NB4 (cell line): ENCODE measurements around the gene MSI2.

ENCODE experiments used
- DNase-seq: peaks from one replicate; pipeline ENCODE4 v3.0.0; 2010; ENCODE audit warnings: low read depth
- H3K4me3 ChIP-seq: one replicate; pipeline ENCODE4 v1.5.1; 2011; ENCODE audit warnings: mild to moderate bottlenecking, low read depth, low read length, moderate library complexity
- CTCF ChIP-seq: IDR thresholded peaks from one replicate; pipeline ENCODE4 v1.5.1; 2012; ENCODE audit warnings: low read depth, low read length
- MAX ChIP-seq: IDR thresholded peaks from 2 replicates; pipeline ENCODE4 v1.6.1; 2011; ENCODE audit warnings: low read depth, low read length
- MYC ChIP-seq: IDR thresholded peaks from 2 replicates; pipeline ENCODE4 v1.6.1; 2011; ENCODE audit warnings: low read depth, low read length
- POLR2A ChIP-seq: IDR thresholded peaks from 2 replicates; pipeline ENCODE4 v1.6.1; 2011; ENCODE audit warnings: mild to moderate bottlenecking; ENCODE audit not compliant: insufficient read length; ENCODE audit errors: extremely low read depth

Gene MSI2

GRCh38 chr17:57720386-57721035 lies 464.2 kb downstream of the MSI2 start:
- TF ChIP-seq MAX (no peak), MYC (no peak), CTCF (no peak), POLR2A (no peak)
- no peak for DNase-seq
- H3K4me3 ChIP-seq = no peak overlapping the region

- no peak for DNase-seq
- TF ChIP-seq MYC (no peak), POLR2A (no peak), MAX (no peak), CTCF (no peak)
- H3K4me3 ChIP-seq = no peak overlapping the region
Observed at GRCh38 chr17:57721967-57722703, 465.8 kb downstream of the MSI2 start.

GRCh38 chr17:57722704-57723043 lies 466.4 kb downstream of the MSI2 start:
- TF ChIP-seq CTCF (no peak), MYC (no peak), POLR2A (no peak), MAX (no peak)
- DNase-seq = no peak
- H3K4me3 ChIP-seq = no peak overlapping the region

- no peak for DNase-seq
- no peak overlapping the region for H3K4me3 ChIP-seq
- no peak for TF ChIP-seq MAX
- TF ChIP-seq MYC = no peak
- TF ChIP-seq CTCF = no peak
- TF ChIP-seq POLR2A = no peak
Observed at GRCh38 chr17:57723427-57724025, 467.2 kb downstream of the MSI2 start.

GRCh38 chr17:57724026-57724728 lies 467.9 kb downstream of the MSI2 start:
- H3K4me3 ChIP-seq = no peak overlapping the region
- peak; percentile 23 for DNase-seq
- TF ChIP-seq MYC = no peak
- no peak for TF ChIP-seq MAX
- no peak for TF ChIP-seq CTCF
- TF ChIP-seq POLR2A = no peak
